H1 (cell line): ENCODE data around the gene ALPP. TPM values are rescaled to one million over a fixed set of nuclear protein-coding genes. Genes with fewer than 3 reads are reported as not detected.

Experiments
- ATF2 ChIP-seq: IDR thresholded peaks from 2 replicates; pipeline ENCODE4 v1.6.1; 2012; ENCODE audit warnings: low read length, inconsistent platforms
- CREB1 ChIP-seq: IDR thresholded peaks from 2 replicates; pipeline ENCODE4 v1.6.1; 2012; ENCODE audit warnings: inconsistent platforms
- EP300 ChIP-seq, 2 experiments: IDR thresholded peaks; 1 replicate in 1 of 2; 2 replicates in 1 of 2; pipeline ENCODE4 v1.6.1; 2011 to 2012; ENCODE audit warnings: low read depth in 2 of 2, low read length in 2 of 2, mild to moderate bottlenecking in 2 of 2, borderline replicate concordance in 1 of 2, inconsistent platforms in 1 of 2, moderate library complexity in 1 of 2
- EZH2 ChIP-seq: fragments of 200-600 bp; sonication (generic); IDR thresholded peaks from 2 replicates; pipeline ENCODE4 v1.7.1; 2012; ENCODE audit warnings: low read depth, mild to moderate bottlenecking, moderate library complexity, low read length, inconsistent platforms; ENCODE audit not compliant: severe bottlenecking
- FOSL1 ChIP-seq: IDR thresholded peaks from 2 replicates; pipeline ENCODE4 v1.6.1; 2011; ENCODE audit warnings: mild to moderate bottlenecking, low read depth, low read length, moderate library complexity; ENCODE audit not compliant: insufficient read depth
- KDM4A ChIP-seq: IDR thresholded peaks from one replicate; pipeline ENCODE4 v1.7.1; 2012; ENCODE audit warnings: low read depth, mild to moderate bottlenecking, moderate library complexity, low read length, inconsistent platforms; ENCODE audit not compliant: severe bottlenecking
- MAX ChIP-seq: IDR thresholded peaks from 2 replicates; pipeline ENCODE4 v1.6.1; 2012; ENCODE audit warnings: inconsistent platforms
- NANOG ChIP-seq: IDR thresholded peaks from 2 replicates; pipeline ENCODE4 v1.6.1; 2011; ENCODE audit warnings: low read length, low read depth, mild to moderate bottlenecking, inconsistent platforms; ENCODE audit not compliant: insufficient read depth, poor library complexity, severe bottlenecking
- PHF8 ChIP-seq: fragments of 200-600 bp; sonication (generic); conservative IDR thresholded peaks from 2 replicates; pipeline ENCODE4 v1.7.1; 2012; ENCODE audit warnings: low read depth, mild to moderate bottlenecking, inconsistent platforms, low read length, moderate library complexity
- POLR2A ChIP-seq, 2 experiments: IDR thresholded peaks; 1 replicate in 1 of 2; 2 replicates in 1 of 2; pipeline ENCODE4 v1.6.1; 2011; ENCODE audit warnings: low read depth in 2 of 2, low read length in 2 of 2, mild to moderate bottlenecking in 2 of 2; ENCODE audit errors: control extremely low read depth in 1 of 2
- RBBP5 ChIP-seq: IDR thresholded peaks from 2 replicates; pipeline ENCODE4 v1.7.1; 2012; ENCODE audit warnings: low read depth, mild to moderate bottlenecking, inconsistent platforms, low read length, moderate library complexity, borderline replicate concordance
- SAP30 ChIP-seq: fragments of 300-600 bp; sonication (generic); IDR thresholded peaks from 2 replicates; pipeline ENCODE4 v1.7.1; 2012; ENCODE audit warnings: low read length, moderate library complexity, mild to moderate bottlenecking, inconsistent platforms; ENCODE audit not compliant: insufficient read depth, insufficient replicate concordance
- SIX5 ChIP-seq: IDR thresholded peaks from 2 replicates; pipeline ENCODE4 v1.6.1; 2011; ENCODE audit warnings: mild to moderate bottlenecking, low read depth, low read length
- TAF7 ChIP-seq: optimal IDR thresholded peaks from 2 replicates; pipeline ENCODE3; 2011; ENCODE audit warnings: low read depth, mild to moderate bottlenecking, inconsistent platforms, low read length, moderate library complexity, borderline replicate concordance
- TEAD4 ChIP-seq: IDR thresholded peaks from 2 replicates; pipeline ENCODE4 v1.6.1; 2012; ENCODE audit warnings: low read depth, low read length, inconsistent platforms, mixed read lengths
- YY1 ChIP-seq: IDR thresholded peaks from 2 replicates; pipeline ENCODE4 v1.6.1; 2011; ENCODE audit warnings: low read depth, mild to moderate bottlenecking, low read length
- polyA plus RNA-seq, 7 experiments: library from polyadenylated mRNA; depleted of rRNA in 3 of 7; stranded (reverse) in 5 of 7; unstranded in 2 of 7; fragments of >200 nt in 5 of 7; fragments of 200-250 nt in 2 of 7; gene quantifications; 1 replicate in 5 of 7; 2 replicates in 1 of 7; 4 replicates in 1 of 7; pipeline versions ENCODE4 v1.2.1 to v1.2.3, GENCODE V29; 2011 to 2013; ENCODE audit warnings: missing spikeins in 2 of 7, mixed read lengths in 2 of 7
- total RNA-seq: library from RNA; stranded (reverse); fragmentation: NEBNext Ultra II Directional; extraction: Animal tissue kit (Norgen Biotek cat#: 25700); gene quantifications from 2 replicates; pipeline ENCODE4 v1.2.1, GENCODE V29; 2021

Gene ALPP
- total and polyA plus RNA-seq, 2 of the 8 experiments (the other 6 are each of a cell fraction or from before 2014, with no cell fraction given), result 0.15 TPM

GRCh38 chr2:232420463-232421188, 42.1 kb downstream of the ALPP start (continued):
- no peak for TF ChIP-seq EP300 (IDR thresholded peaks at IDR 0.05; ENCODE audit: borderline replicate concordance in 1 of 2, low read depth in 2 of 2, low read length in 2 of 2)
- no peak for TF ChIP-seq CREB1
- no peak for TF ChIP-seq FOSL1
- TF ChIP-seq EZH2, result peak; percentile 68
- TF ChIP-seq TAF7, result peak; percentile 6
- peak; percentile 44 for TF ChIP-seq KDM4A
- no peak for TF ChIP-seq SAP30
- no peak for TF ChIP-seq SIX5
- TF ChIP-seq MAX, result 0 out of 2 replicates have a peak, but pooled peaks have one; percentile 40
- no peak for TF ChIP-seq ATF2
- TF ChIP-seq TEAD4, result no peak
- 0 out of 2 replicates have a peak, but pooled peaks have one; percentile 21 for TF ChIP-seq RBBP5
- no peak for TF ChIP-seq YY1
- no peak for TF ChIP-seq NANOG
- peak; percentile 31; the same call in 1 of the 2 replicates for TF ChIP-seq PHF8
- TF ChIP-seq POLR2A (IDR thresholded peaks at IDR 0.05; ENCODE audit: control extremely low read depth in 1 of 2, low read depth in 2 of 2, low read length in 2 of 2), result no peak
